HCT116 (cell line): ENCODE data around the gene LMBRD1. TPM values are rescaled to one million over a fixed set of nuclear protein-coding genes. Genes with fewer than 3 reads are reported as not detected.
A peak's percentile ranks its signal among the peaks of the same experiment; 100 is the strongest.

Source experiments
- ATAC-seq: fragments of 200-7000 bp; cut with Tn5 transposase; 2 replicates; pipeline ENCODE4 v1.9.1; 2020; ENCODE audit warnings: mild to moderate bottlenecking, moderate library complexity
- Bru-seq: library from RNA; stranded (reverse); fragments of 400-500 nt; gene quantifications from one replicate; lab custom pipeline; 2021; lab: Mats Ljungman, UMichigan
- BruChase-seq, 2 experiments: library from RNA; stranded (reverse); fragments of 400-500 nt; gene quantifications; one replicate each; lab custom pipeline; 2021; lab: Mats Ljungman, UMichigan
- BruUV-seq: library from RNA; stranded (reverse); fragments of 400-500 nt; replicated peaks from 2 replicates; lab custom pipeline; 2021; lab: Mats Ljungman, UMichigan
- CTCF ChIA-PET: fragments of 300-600 bp; sonication (Branson Sonifier 250); formaldehyde crosslinking; loops from one replicate; lab custom pipeline; 2021; ENCODE audit warnings: antibody characterized with exemption; lab: Charles Lee
- POLR2A ChIA-PET: fragments of 300-600, 350-600 bp; sonication (Branson Sonifier 250); formaldehyde crosslinking; loops from one replicate; lab custom pipeline; 2021; ENCODE audit warnings: antibody characterized with exemption; lab: Charles Lee
- RAD21 ChIA-PET, 2 experiments: fragments of 300-600 bp; sonication (Branson Sonifier 250); formaldehyde crosslinking; loops; one replicate each; lab custom pipeline; 2023; ENCODE audit warnings: low total read pairs in 2 of 2; ENCODE audit not compliant: uncharacterized antibody in 2 of 2, unreplicated experiment in 2 of 2, low non-redundant PET in 1 of 2; lab: Charles Lee
- DNase-seq: peaks from one replicate; pipeline ENCODE4 v3.0.0-alpha.2; 2010; ENCODE audit warnings: low read depth, low spot score
- H2AFZ ChIP-seq: fragments of 200-600 bp; shearing (Covaris generic), sonication (generic); 2 replicates; pipeline ENCODE4 v1.6.1; 2017; ENCODE audit warnings: low read depth, mixed run types, mixed read lengths, antibody characterized with exemption, low read length; ENCODE audit not compliant: poor library complexity, severe bottlenecking
- H3K27ac ChIP-seq: 2 replicates; pipeline ENCODE4 v1.5.1; 2012; ENCODE audit warnings: low read depth, low read length
- H3K27me3 ChIP-seq: fragments of 200-600 bp; sonication (generic); 2 replicates; pipeline ENCODE4 v1.6.1; 2016; ENCODE audit warnings: mixed run types, low read length, mixed read lengths; ENCODE audit not compliant: insufficient read depth
- H3K36me3 ChIP-seq, 2 experiments: fragments of 200-500 bp in 1 of 2; fragments of 200-600 bp in 1 of 2; sonication (Bioruptor generic) in 1 of 2; sonication (generic) in 1 of 2; 2 replicates each; pipeline versions ENCODE4 v1.5.1 to v1.6.1; 2014 to 2016; ENCODE audit warnings: low read length in 2 of 2, inconsistent platforms in 1 of 2, mixed read lengths in 1 of 2, mixed run types in 1 of 2; ENCODE audit not compliant: insufficient read depth in 2 of 2, control insufficient read depth in 1 of 2
- H3K4me1 ChIP-seq, 2 experiments: fragments of 200-600 bp in 1 of 2; sonication (generic) in 1 of 2; 2 replicates each; pipeline versions ENCODE4 v1.5.1 to v1.6.1; 2012 to 2017; ENCODE audit warnings: low read length in 2 of 2, inconsistent platforms in 1 of 2, mild to moderate bottlenecking in 1 of 2, mixed read lengths in 1 of 2, mixed run types in 1 of 2, moderate library complexity in 1 of 2; ENCODE audit not compliant: insufficient read depth in 2 of 2, control insufficient read depth in 1 of 2
- H3K4me2 ChIP-seq: fragments of 200-600 bp; sonication (generic); 2 replicates; pipeline ENCODE4 v1.6.1; 2017; ENCODE audit warnings: mixed run types, low read length, mixed read lengths
- H3K4me3 ChIP-seq, 2 experiments: fragments of 200-600 bp in 1 of 2; sonication (generic) in 1 of 2; replicated peaks in 1 of 2; 2 replicates each; pipeline ENCODE4 v1.5.1; 2011 to 2016; ENCODE audit warnings: low read length in 2 of 2, control low read depth in 1 of 2, low read depth in 1 of 2, mild to moderate bottlenecking in 1 of 2, mixed read lengths in 1 of 2, mixed run types in 1 of 2
- H3K79me2 ChIP-seq: fragments of 200-600 bp; sonication (generic); 2 replicates; pipeline ENCODE4 v1.6.1; 2017; ENCODE audit warnings: mild to moderate bottlenecking, mixed run types, low read length, moderate library complexity, mixed read lengths; ENCODE audit not compliant: insufficient read depth
- H3K9ac ChIP-seq: fragments of 200-600 bp; sonication (generic); 2 replicates; pipeline ENCODE4 v1.6.1; 2016; ENCODE audit warnings: low read length, mixed read lengths
- H3K9me2 ChIP-seq: fragments of 200-600 bp; sonication (generic), shearing (Covaris generic); 2 replicates; pipeline ENCODE4 v1.6.1; 2017; ENCODE audit warnings: mixed run types, mild to moderate bottlenecking, moderate library complexity; ENCODE audit not compliant: insufficient read depth
- H3K9me3 ChIP-seq, 2 experiments: fragments of 200-500 bp in 1 of 2; fragments of 200-600 bp in 1 of 2; sonication (Bioruptor generic) in 1 of 2; sonication (generic) in 1 of 2; 2 replicates each; pipeline ENCODE4 v1.6.1; 2014 to 2017; ENCODE audit warnings: low read length in 2 of 2, mixed read lengths in 2 of 2, inconsistent platforms in 1 of 2, low read depth in 1 of 2, mild to moderate bottlenecking in 1 of 2, mixed run types in 1 of 2, moderate library complexity in 1 of 2; ENCODE audit not compliant: control insufficient read depth in 1 of 2, insufficient read depth in 1 of 2
- H4K20me1 ChIP-seq: fragments of 200-600 bp; sonication (generic), shearing (Covaris generic); 2 replicates; pipeline ENCODE4 v1.6.1; 2017; ENCODE audit warnings: mixed run types, mild to moderate bottlenecking, moderate library complexity; ENCODE audit not compliant: insufficient read depth
- CBX3 ChIP-seq: IDR thresholded peaks from 2 replicates; pipeline ENCODE4 v1.6.1; 2012; ENCODE audit warnings: low read depth
- CEBPB ChIP-seq: IDR thresholded peaks from 2 replicates; pipeline ENCODE4 v1.6.1; 2012; ENCODE audit warnings: low read depth
- CTCF ChIP-seq, 3 experiments: fragments of 200-600 bp in 1 of 3; sonication (generic) in 1 of 3; IDR thresholded peaks in 2 of 3; conservative IDR thresholded peaks in 1 of 3; 2 replicates each; pipeline ENCODE4 v1.5.1; 2012 to 2017; ENCODE audit warnings: low read depth in 2 of 3, low read length in 2 of 3, antibody characterized with exemption in 1 of 3, borderline replicate concordance in 1 of 3, control low read depth in 1 of 3, mild to moderate bottlenecking in 1 of 3, mixed read lengths in 1 of 3, mixed run types in 1 of 3, moderate library complexity in 1 of 3; ENCODE audit not compliant: insufficient read depth in 1 of 3
- EGR1 ChIP-seq: IDR thresholded peaks from 2 replicates; pipeline ENCODE4 v1.6.1; 2012; ENCODE audit warnings: low read depth
- ELF1 ChIP-seq: IDR thresholded peaks from 2 replicates; pipeline ENCODE4 v1.6.1; 2012; ENCODE audit warnings: low read depth, borderline replicate concordance
- EZH2 ChIP-seq: fragments of 200-600 bp; sonication (generic); IDR thresholded peaks from 2 replicates; pipeline ENCODE4 v1.6.1; 2017; ENCODE audit warnings: antibody characterized with exemption, mixed run types
- EZH2phosphoT487 ChIP-seq: fragments of 200-600 bp; IDR thresholded peaks from 2 replicates; pipeline ENCODE4 v1.6.1; 2018; ENCODE audit warnings: antibody characterized with exemption, borderline replicate concordance
- JUND ChIP-seq: IDR thresholded peaks from 2 replicates; pipeline ENCODE4 v1.6.1; 2012
- MAX ChIP-seq: IDR thresholded peaks from 2 replicates; pipeline ENCODE4 v1.6.1; 2012
- POLR2A ChIP-seq: IDR thresholded peaks from 2 replicates; pipeline ENCODE4 v1.7.0; 2011; ENCODE audit warnings: borderline replicate concordance; ENCODE audit not compliant: insufficient read depth, insufficient read length; ENCODE audit errors: extremely low read depth
- POLR2AphosphoS5 ChIP-seq: IDR thresholded peaks from 2 replicates; pipeline ENCODE4 v1.6.1; 2011; ENCODE audit warnings: mild to moderate bottlenecking, low read depth, low read length, moderate library complexity
- SP1 ChIP-seq: IDR thresholded peaks from 2 replicates; pipeline ENCODE4 v1.6.1; 2012; ENCODE audit warnings: low read depth
- SRF ChIP-seq: IDR thresholded peaks from 2 replicates; pipeline ENCODE4 v1.6.1; 2012; ENCODE audit warnings: low read depth
- YY1 ChIP-seq: IDR thresholded peaks from 2 replicates; pipeline ENCODE4 v1.6.1; 2011; ENCODE audit warnings: low read length, low read depth, moderate library complexity, mild to moderate bottlenecking; ENCODE audit not compliant: insufficient replicate concordance; ENCODE audit errors: extremely low read depth
- ZNF274 ChIP-seq: fragments of 200-500 bp; sonication (Bioruptor generic); IDR thresholded peaks from 2 replicates; pipeline ENCODE4 v1.6.1; 2014; ENCODE audit warnings: mild to moderate bottlenecking, low read depth, low read length, inconsistent platforms
- intact Hi-C: fragments of 100-400 bp; cut with micrococcal nuclease; formaldehyde crosslinking; loops from 2 replicates; pipeline ENCODE4 v1.10.0; 2022
- long read RNA-seq: library from polyadenylated mRNA; unstranded; transcript quantifications from one replicate; pipeline ENCODE4 v2.0.0, GENCODE V29; 2021; ENCODE audit not compliant: unreplicated experiment
- polyA plus RNA-seq: library from polyadenylated mRNA; unstranded; fragments of >200 nt; gene quantifications from 2 replicates; pipeline ENCODE4 v1.2.1, GENCODE V29; 2012; ENCODE audit warnings: missing spikeins
- total RNA-seq: library from RNA; stranded (reverse); gene quantifications from one replicate; pipeline ENCODE4 v1.2.1, GENCODE V29; 2021; ENCODE audit not compliant: unreplicated experiment

Gene LMBRD1
- total RNA-seq (11.9 TPM), Bru-seq, nascent RNA (percentile 57 among the genes with signal in this experiment), BruChase-seq, experiment 1, labeled RNA remaining after a 6-hour chase (percentile 44 among the genes with signal in this experiment), BruChase-seq, experiment 2, labeled RNA remaining after a 2-hour chase (percentile 39 among the genes with signal in this experiment)
- 4.9 and 5.6 TPM in 2 replicates for polyA plus RNA-seq
- long read RNA-seq, transcript LMBRD1-202 (16 exons, 2,264 nt) = major isoform, 15 of 18 reads
- long read RNA-seq, partial matches to known transcripts = 0 of 18 reads
- long read RNA-seq, other reads (novel, unspliced or antisense) = 2 of 18 reads

GRCh38 chr6:69796642-69797390 is at the start of gene LMBRD1:
Gene LMBRD1 (minus strand): TSS chr6:69797010. CDS start chr6:69796881, 129 bp downstream.
- H3K4me3 ChIP-seq = peak within 1 kb of the TSS; percentile 62 to 68
- H3K36me3 ChIP-seq = no peaks in the 10 kb centered on the region
- TF ChIP-seq CBX3 = peak; percentile 67; the same call in 1 of the 2 replicates
- TF ChIP-seq POLR2AphosphoS5 = peak; percentile 83
- TF ChIP-seq SRF = no peak
- no peak for TF ChIP-seq JUND
- TF ChIP-seq ZNF274 = no peak
- TF ChIP-seq POLR2A = peak; percentile 81
- TF ChIP-seq YY1 = no peak
- TF ChIP-seq CTCF (IDR thresholded peaks at IDR 0.05 in 2 of 3, conservative IDR thresholded peaks at IDR 0.05 in 1 of 3; ENCODE audit: borderline replicate concordance in 1 of 3, insufficient read depth in 1 of 3, low read depth in 2 of 3, low read length in 2 of 3) = peak; percentile 18 to 89 (median 86); a peak in 5 of 6 replicates
- peak; percentile 60 for TF ChIP-seq EGR1
- peak; percentile 53 for TF ChIP-seq MAX
- TF ChIP-seq SP1 = peak; percentile 68
- no peak for TF ChIP-seq EZH2phosphoT487
- no peak for TF ChIP-seq CEBPB
- TF ChIP-seq ELF1 = no peak
- no peak for TF ChIP-seq EZH2
- TF ChIP-seq, all 23 proteins: peak for 7
- ATAC-seq (peak; percentile 95), DNase-seq (peak; percentile 84)
- no peaks in the 10 kb centered on the region for H3K9me3 ChIP-seq
- H3K9me2 ChIP-seq = no peaks in the 10 kb centered on the region
- peak within 1 kb of the TSS; percentile 63 for H3K9ac ChIP-seq
- peak within 1 kb of the TSS; percentile 89 for H3K4me2 ChIP-seq
- BruUV-seq = no TSS peak
- H3K27me3 ChIP-seq = no peaks in the 10 kb centered on the region
- H3K79me2 ChIP-seq = no peaks in the 10 kb centered on the region
- H2AFZ ChIP-seq = peak within 1 kb of the TSS; percentile 55
- no peaks in the 10 kb centered on the region for H4K20me1 ChIP-seq
- RAD21 ChIA-PET = no interaction called here
- CTCF ChIA-PET = interaction anchor here (0.5 to 2.0 kb wide), 9 partner anchors 9 to 328 kb away, joined by 3 to 7 read pairs (median 5); no protein-coding TSS in a partner anchor
- H3K27ac ChIP-seq = peak within 1 kb of the TSS; percentile 40
- intact Hi-C loops = no loop called here
- peaks cover 3 to 14% of the 10 kb centered on the region in 2 experiments; a peak in 3 of 4 replicates for H3K4me1 ChIP-seq
- POLR2A ChIA-PET = no interaction called here
